KMS-11 (cell line): Measurements from ENCODE around the gene ADIPOQ.
"Not testable (repeated sequence)": the region's sequence is repeated elsewhere in the genome, so short reads cannot be mapped to it uniquely, and the experiment has no call there.

Experiments
- H2AFZ ChIP-seq: fragments of 200-600 bp; sonication (generic); 2 replicates; pipeline ENCODE4 v1.6.1; 2016; ENCODE audit warnings: antibody characterized with exemption, mixed run types, low read depth
- H3K27ac ChIP-seq: fragments of 200-600 bp; sonication (generic); 2 replicates; pipeline ENCODE4 v1.6.1; 2016; ENCODE audit warnings: mild to moderate bottlenecking, mixed run types
- H3K27me3 ChIP-seq: fragments of 200-600 bp; sonication (generic); 2 replicates; pipeline ENCODE4 v1.6.1; 2017; ENCODE audit warnings: mild to moderate bottlenecking, low read depth, mixed run types, moderate library complexity; ENCODE audit not compliant: insufficient read depth
- H3K36me3 ChIP-seq: fragments of 200-600 bp; sonication (generic); 2 replicates; pipeline ENCODE4 v1.6.1; 2017; ENCODE audit warnings: mild to moderate bottlenecking, mixed run types; ENCODE audit not compliant: insufficient read depth
- H3K4me1 ChIP-seq: fragments of 200-600 bp; sonication (generic); 2 replicates; pipeline ENCODE4 v1.6.1; 2016; ENCODE audit warnings: mild to moderate bottlenecking, low read depth, mixed run types; ENCODE audit not compliant: poor library complexity, severe bottlenecking
- H3K4me2 ChIP-seq: fragments of 200-600 bp; sonication (generic); 2 replicates; pipeline ENCODE4 v1.7.0; 2016; ENCODE audit warnings: mild to moderate bottlenecking, mixed run types
- H3K4me3 ChIP-seq: fragments of 200-600 bp; sonication (generic); IDR thresholded peaks from 2 replicates; pipeline ENCODE4 v1.6.1; 2017; ENCODE audit warnings: low read depth, low read length, mixed read lengths; ENCODE audit not compliant: insufficient read depth
- H3K79me2 ChIP-seq: fragments of 200-600 bp; sonication (generic); 2 replicates; pipeline ENCODE4 v1.6.1; 2016; ENCODE audit warnings: low read depth, mixed run types; ENCODE audit not compliant: insufficient read depth
- H3K9ac ChIP-seq: fragments of 200-600 bp; sonication (generic); 2 replicates; pipeline ENCODE4 v1.6.1; 2016; ENCODE audit warnings: mild to moderate bottlenecking, mixed run types
- H4K20me1 ChIP-seq: fragments of 200-600 bp; sonication (generic); 2 replicates; pipeline ENCODE4 v1.6.1; 2016; ENCODE audit warnings: mild to moderate bottlenecking, mixed run types; ENCODE audit not compliant: insufficient read depth
- TF ChIP-seq, protein P1 (sequence below): fragments of 200-600 bp; sonication (generic); conservative IDR thresholded peaks from 2 replicates; pipeline ENCODE4 v1.6.1; 2017; ENCODE audit warnings: low read depth, mild to moderate bottlenecking, antibody characterized with exemption, low read length, moderate library complexity, mixed read lengths

ADIPOQ gene

DNA sequence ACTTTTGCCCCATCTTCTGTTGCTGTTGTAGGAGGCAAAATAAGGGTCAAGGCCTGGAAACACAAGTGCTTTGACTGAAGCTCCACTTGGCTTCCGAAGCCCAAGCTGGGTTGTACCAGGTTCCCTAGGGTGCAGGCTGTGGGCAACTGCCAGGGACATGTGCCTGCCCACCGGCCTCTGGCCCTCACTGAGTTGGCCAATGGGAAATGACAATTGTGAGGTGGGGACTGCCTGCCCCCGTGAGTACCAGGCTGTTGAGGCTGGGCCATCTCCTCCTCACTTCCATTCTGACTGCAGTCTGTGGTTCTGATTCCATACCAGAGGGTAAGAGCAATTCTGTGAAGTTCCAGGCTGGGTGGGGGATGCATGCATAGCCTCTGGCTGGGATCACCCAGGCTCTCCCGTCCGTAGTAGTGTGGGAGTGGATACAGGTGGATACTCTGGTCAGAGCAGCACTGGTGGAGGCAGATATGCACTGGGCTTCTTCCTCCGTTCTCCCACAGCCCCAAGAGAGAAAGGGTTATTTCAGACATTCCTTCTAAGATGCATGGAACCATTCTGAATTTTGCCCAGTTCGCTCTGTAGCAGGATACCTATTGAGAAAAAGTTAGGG lies at the start of gene ADIPOQ:
Gene ADIPOQ, plus strand, starts transcription at position 285 of the 613 bp plus-strand sequence. CDS start 10,349 bp downstream, outside the sequence.
- H3K4me1 ChIP-seq, result no peaks in the 10 kb centered on the region
- no peak within 1 kb of the TSS for H2AFZ ChIP-seq
- H3K9ac ChIP-seq, result no peak within 1 kb of the TSS
- no peak within 1 kb of the TSS for H3K4me3 ChIP-seq
- H3K27me3 ChIP-seq, result no peaks in the 10 kb centered on the region
- H4K20me1 ChIP-seq, result no peaks in the 10 kb centered on the region
- H3K36me3 ChIP-seq, result no peaks in the 10 kb centered on the region
- TF ChIP-seq, protein P1, sequence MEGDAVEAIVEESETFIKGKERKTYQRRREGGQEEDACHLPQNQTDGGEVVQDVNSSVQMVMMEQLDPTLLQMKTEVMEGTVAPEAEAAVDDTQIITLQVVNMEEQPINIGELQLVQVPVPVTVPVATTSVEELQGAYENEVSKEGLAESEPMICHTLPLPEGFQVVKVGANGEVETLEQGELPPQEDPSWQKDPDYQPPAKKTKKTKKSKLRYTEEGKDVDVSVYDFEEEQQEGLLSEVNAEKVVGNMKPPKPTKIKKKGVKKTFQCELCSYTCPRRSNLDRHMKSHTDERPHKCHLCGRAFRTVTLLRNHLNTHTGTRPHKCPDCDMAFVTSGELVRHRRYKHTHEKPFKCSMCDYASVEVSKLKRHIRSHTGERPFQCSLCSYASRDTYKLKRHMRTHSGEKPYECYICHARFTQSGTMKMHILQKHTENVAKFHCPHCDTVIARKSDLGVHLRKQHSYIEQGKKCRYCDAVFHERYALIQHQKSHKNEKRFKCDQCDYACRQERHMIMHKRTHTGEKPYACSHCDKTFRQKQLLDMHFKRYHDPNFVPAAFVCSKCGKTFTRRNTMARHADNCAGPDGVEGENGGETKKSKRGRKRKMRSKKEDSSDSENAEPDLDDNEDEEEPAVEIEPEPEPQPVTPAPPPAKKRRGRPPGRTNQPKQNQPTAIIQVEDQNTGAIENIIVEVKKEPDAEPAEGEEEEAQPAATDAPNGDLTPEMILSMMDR, result no peak
- no peak within 1 kb of the TSS for H3K4me2 ChIP-seq
- H3K79me2 ChIP-seq, result no peaks in the 10 kb centered on the region
- H3K27ac ChIP-seq, result no peak within 1 kb of the TSS

DNA sequence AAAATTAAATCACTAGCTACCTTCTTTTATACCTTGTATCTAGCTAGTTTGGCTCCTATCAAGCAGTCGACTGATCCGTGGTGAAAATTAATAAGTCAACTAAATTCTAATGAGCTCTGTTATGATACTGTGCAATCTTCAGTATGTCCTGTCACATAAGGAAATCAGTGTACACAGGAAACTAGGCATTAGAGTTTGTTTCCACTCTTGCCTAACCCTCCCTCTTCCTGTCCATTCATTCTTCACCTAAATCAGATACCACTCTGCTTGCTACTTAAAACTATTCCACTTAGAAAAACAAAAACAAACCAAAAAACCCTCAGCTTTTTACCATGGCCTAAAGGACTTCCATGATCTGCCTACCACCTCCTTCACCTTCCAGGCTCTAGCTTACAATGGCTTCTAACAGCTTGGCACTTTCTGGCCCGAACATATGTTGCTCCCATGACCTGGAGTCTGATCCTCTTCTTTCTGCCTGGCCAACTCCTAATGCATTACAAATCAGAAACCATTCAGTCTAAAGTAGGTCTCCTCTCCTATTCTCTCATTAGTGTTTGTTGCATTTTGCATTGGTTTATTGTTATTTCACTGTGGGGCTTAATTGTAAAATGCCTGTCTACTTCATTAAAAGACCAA lies 44.2 kb upstream of the ADIPOQ start:
- H3K4me3 ChIP-seq, result no peak overlapping the region
- peaks cover 16% of the 10 kb centered on the region for H3K4me1 ChIP-seq
- H3K9ac ChIP-seq, result no peak overlapping the region
- no peak overlapping the region for H3K27ac ChIP-seq
- no peaks in the 10 kb centered on the region for H4K20me1 ChIP-seq
- TF ChIP-seq, protein P1, result no peak
- peaks cover 5% of the 10 kb centered on the region; the same call in 1 of the 2 replicates for H3K36me3 ChIP-seq
- no peaks in the 10 kb centered on the region for H3K27me3 ChIP-seq
- no peak overlapping the region for H2AFZ ChIP-seq
- no peak overlapping the region for H3K4me2 ChIP-seq
- peaks cover 11% of the 10 kb centered on the region; the same call in 1 of the 2 replicates for H3K79me2 ChIP-seq

DNA sequence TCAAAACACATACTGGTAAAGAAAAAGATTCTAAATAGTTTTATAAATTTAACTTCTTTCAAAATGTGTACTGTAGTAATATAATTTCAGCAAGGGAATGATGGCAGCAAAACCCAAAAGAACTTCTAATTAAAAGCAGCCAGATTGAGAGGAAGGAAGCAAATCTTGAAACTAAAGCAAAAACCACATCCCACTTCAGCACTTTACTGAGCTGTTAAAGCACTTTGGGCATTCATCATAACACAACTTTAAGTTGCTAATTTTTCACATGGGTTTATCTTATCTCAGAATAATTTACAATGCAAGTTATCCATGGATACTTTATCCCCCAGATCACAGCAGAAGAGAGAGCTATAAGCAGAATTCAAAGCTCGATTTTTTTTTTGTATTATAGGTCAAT lies 42.2 kb upstream of the ADIPOQ start:
- Histone ChIP-seq H3K36me3 (no peaks in the 10 kb centered on the region; the same call in 1 of the 2 replicates), H3K4me2 (peak overlapping the region; percentile 14; the same call in 1 of the 2 replicates), H3K27me3 (no peaks in the 10 kb centered on the region), H4K20me1 (no peaks in the 10 kb centered on the region), H3K4me3 (no peak overlapping the region), H2AFZ (no peak overlapping the region), H3K9ac (no peak overlapping the region), H3K4me1 (peaks cover 29% of the 10 kb centered on the region), H3K27ac (no peak overlapping the region), H3K79me2 (peaks cover 30% of the 10 kb centered on the region)
- TF ChIP-seq, protein P1, result no peak

DNA sequence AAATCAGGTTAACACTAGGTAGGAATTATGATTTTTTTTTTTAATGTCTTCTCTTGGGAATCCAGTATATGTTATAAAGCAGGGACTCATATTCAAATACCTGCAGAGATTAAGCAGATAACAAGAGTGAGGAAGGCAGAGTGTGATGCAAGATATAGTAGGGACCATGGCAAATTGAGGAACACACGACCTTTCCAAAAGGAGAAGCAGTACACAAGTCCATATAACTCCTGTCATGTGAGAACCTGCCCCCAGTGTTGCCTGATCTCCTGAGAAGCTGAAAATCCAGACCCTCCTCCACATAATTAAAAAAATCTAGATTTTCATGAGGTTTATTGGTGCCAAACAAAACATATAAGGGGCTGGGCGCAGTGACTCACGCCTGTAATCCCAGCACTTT lies 39.8 kb upstream of the ADIPOQ start:
- Histone ChIP-seq H3K36me3 (no peaks in the 10 kb centered on the region; the same call in 1 of the 2 replicates), H3K4me3 (no peak overlapping the region), H3K27me3 (no peaks in the 10 kb centered on the region), H3K4me1 (peaks cover 36% of the 10 kb centered on the region), H2AFZ (no peak overlapping the region), H4K20me1 (no peaks in the 10 kb centered on the region), H3K79me2 (peaks cover 36% of the 10 kb centered on the region), H3K9ac (no peak overlapping the region), H3K4me2 (no peak overlapping the region), H3K27ac (no peak overlapping the region)
- TF ChIP-seq, protein P1, result no peak

DNA sequence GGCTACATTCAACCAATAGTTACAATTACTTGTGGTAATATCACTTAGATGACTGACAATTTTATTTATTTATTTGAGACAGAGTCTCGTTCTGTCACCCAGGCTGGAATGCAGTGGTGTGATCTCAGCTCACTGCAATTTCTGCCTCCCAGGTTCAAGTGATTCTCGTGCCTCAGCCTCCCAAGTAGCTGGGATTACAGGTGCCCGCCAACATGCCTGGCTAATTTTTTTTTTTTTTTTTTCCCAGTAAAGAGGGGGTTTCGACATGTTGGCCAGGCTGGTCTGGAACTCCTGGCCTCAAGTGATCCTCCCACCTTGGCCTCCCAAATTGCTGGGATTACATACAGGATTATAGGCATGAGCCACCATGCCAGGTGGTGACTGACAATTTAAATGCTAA lies 39.1 kb upstream of the ADIPOQ start:
- H3K9ac ChIP-seq, H3K27ac ChIP-seq, H2AFZ ChIP-seq, H4K20me1 ChIP-seq, H3K27me3 ChIP-seq, H3K4me2 ChIP-seq, H3K36me3 ChIP-seq, H3K4me3 ChIP-seq: not testable (repeated sequence)
- peaks cover 34% of the 10 kb centered on the region for H3K79me2 ChIP-seq
- H3K4me1 ChIP-seq, result peaks cover 36% of the 10 kb centered on the region
